ENCODE results near the gene OR4K13. TPM values are rescaled to one million over a fixed set of nuclear protein-coding genes. Genes with fewer than 3 reads are reported as not detected.

OR4K13 gene
- total RNA-seq, result not detected
- polyA plus RNA-seq, result not detected

- Histone ChIP-seq H3K27me3 (ENCODE audit: insufficient read depth, low read length) (no peaks in the 10 kb centered on the region), H3K36me3 (ENCODE audit: insufficient read depth, low read length) (no peaks in the 10 kb centered on the region), H3K4me1 (ENCODE audit: insufficient read depth, low read length) (no peaks in the 10 kb centered on the region), H3K4me3 (ENCODE audit: low read length in 2 of 2) (no peak within 1 kb of the TSS), H3K27ac (ENCODE audit: low read depth, low read length) (no peak within 1 kb of the TSS), H3K9me3 (ENCODE audit: control insufficient read depth in 1 of 2, low read length in 2 of 2) (no peaks in the 10 kb centered on the region)
- Mint-ChIP-seq H3K4me1 (no peaks in the 10 kb centered on the region), H3K9me3 (peaks cover 0 to 8% (median 3%) of the 10 kb centered on the region in 8 donors), H3K4me3 (no peak within 1 kb of the TSS), H3K27ac (no peak within 1 kb of the TSS), H3K27me3 (peaks cover 0 to 5% of the 10 kb centered on the region in 2 donors), H3K36me3 (no peaks in the 10 kb centered on the region)
- intact Hi-C loops (cut with micrococcal nuclease), result no loop called here
- ChIA-PET CTCF (ENCODE audit: partially characterized antibody) (interaction anchor here (1.1 to 1.6 kb wide), 2 partner anchors 10 to 11 kb away, joined by 3 read pairs; no protein-coding TSS in a partner anchor), POLR2A (ENCODE audit: partially characterized antibody) (no interaction called here)
- no peak for DNase-seq
Measured at GRCh38 chr14:20035938-20036337, at the start of gene OR4K13. Gene OR4K13, minus strand, starts transcription at chr14:20036038. Its CDS starts 1,280 bp downstream, at chr14:20034758.

GRCh38 chr14:20059745-20060144 is 23.9 kb upstream of the OR4K13 start, which contains the start of gene OR4L1:
Gene OR4L1, plus strand, starts transcription at chr14:20060045. Its CDS starts 0 bp downstream, at chr14:20060045.
- no peaks in the 10 kb centered on the region for H3K27me3 ChIP-seq (ENCODE audit: insufficient read depth, low read length)
- H3K4me1 ChIP-seq (ENCODE audit: insufficient read depth, low read length), result no peaks in the 10 kb centered on the region
- ChIA-PET POLR2A (ENCODE audit: partially characterized antibody) (no interaction called here), CTCF (ENCODE audit: partially characterized antibody) (no interaction called here)
- no peak within 1 kb of the TSS for H3K27ac Mint-ChIP-seq
- no peaks in the 10 kb centered on the region for H3K36me3 ChIP-seq (ENCODE audit: insufficient read depth, low read length)
- no peaks in the 10 kb centered on the region for H3K36me3 Mint-ChIP-seq
- H3K27ac ChIP-seq (ENCODE audit: low read depth, low read length), result no peak within 1 kb of the TSS
- no peak within 1 kb of the TSS for H3K4me3 Mint-ChIP-seq
- intact Hi-C loops (cut with micrococcal nuclease), result no loop called here
- H3K9me3 ChIP-seq (ENCODE audit: control insufficient read depth in 1 of 2, low read length in 2 of 2), result no peaks in the 10 kb centered on the region
- no peak for DNase-seq
- peaks cover 0 to 4% (median 0%) of the 10 kb centered on the region in 4 donors for H3K4me1 Mint-ChIP-seq
- H3K27me3 Mint-ChIP-seq, result peaks cover 0 to 6% of the 10 kb centered on the region in 2 donors
- no peak within 1 kb of the TSS for H3K4me3 ChIP-seq (ENCODE audit: low read length in 2 of 2)
- H3K9me3 Mint-ChIP-seq, result peaks cover 0 to 11% (median 5%) of the 10 kb centered on the region in 8 donors

DNA sequence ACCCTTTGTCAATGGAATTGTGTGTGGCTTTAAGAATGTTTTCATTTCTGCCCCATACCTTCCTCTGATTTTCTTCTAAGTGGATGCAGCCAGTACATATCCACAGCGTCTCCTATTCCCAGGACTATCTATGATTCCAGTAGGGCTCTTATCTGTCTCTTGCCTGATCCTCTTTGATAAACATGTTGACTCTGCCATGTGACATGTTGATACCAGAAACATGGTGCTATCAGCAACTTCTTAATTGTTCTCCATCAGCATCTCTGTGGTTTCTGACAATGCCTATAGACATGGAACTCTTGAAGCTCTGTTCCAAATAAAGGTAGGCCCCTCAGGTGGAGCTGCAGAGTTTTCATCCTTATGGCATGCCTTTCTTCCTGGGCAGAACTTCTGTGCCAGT is 12.4 kb upstream of the OR4K13 start:
- Histone ChIP-seq H3K36me3 (ENCODE audit: insufficient read depth, low read length) (no peaks in the 10 kb centered on the region), H3K27ac (ENCODE audit: low read depth, low read length) (no peak overlapping the region), H3K4me1 (ENCODE audit: insufficient read depth, low read length) (no peaks in the 10 kb centered on the region), H3K9me3 (ENCODE audit: control insufficient read depth in 1 of 2, low read length in 2 of 2) (no peaks in the 10 kb centered on the region), H3K4me3 (ENCODE audit: low read length in 2 of 2) (no peak overlapping the region), H3K27me3 (ENCODE audit: insufficient read depth, low read length) (no peaks in the 10 kb centered on the region)
- Mint-ChIP-seq H3K9me3 (peaks cover 0 to 4% (median 0%) of the 10 kb centered on the region in 8 donors), H3K36me3 (no peaks in the 10 kb centered on the region), H3K27ac (no peak overlapping the region), H3K4me1 (no peaks in the 10 kb centered on the region), H3K27me3 (peaks cover 7 to 15% of the 10 kb centered on the region in 2 donors), H3K4me3 (no peak overlapping the region)
- POLR2A ChIA-PET (ENCODE audit: partially characterized antibody), result no interaction called here
- CTCF ChIA-PET (ENCODE audit: partially characterized antibody), result no interaction called here
- DNase-seq, result no peak
- intact Hi-C loops (cut with micrococcal nuclease), result no loop called here

DNA sequence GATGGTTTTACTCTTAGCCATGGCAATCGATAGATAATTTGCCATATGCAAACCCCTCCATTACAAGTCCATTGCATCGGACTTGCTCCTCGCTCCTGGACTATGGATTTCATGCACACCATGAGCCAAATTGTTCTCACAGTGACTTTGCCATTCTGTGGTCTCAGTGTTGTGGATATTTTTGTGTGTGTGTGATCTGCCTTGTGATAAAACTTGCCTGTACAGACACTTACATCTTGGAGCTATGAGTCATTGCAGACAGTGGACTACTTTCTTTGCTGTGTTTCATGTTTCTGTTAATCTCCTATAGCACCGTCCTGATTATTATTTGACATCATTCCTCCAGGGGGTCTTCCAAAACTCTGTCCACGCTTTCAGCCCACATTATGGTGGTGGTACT is 8.4 kb upstream of the OR4K13 start:
- DNase-seq, result no peak
- Mint-ChIP-seq H3K27ac (no peak overlapping the region), H3K4me3 (no peak overlapping the region), H3K4me1 (no peaks in the 10 kb centered on the region), H3K9me3 (peaks cover 0 to 8% (median 4%) of the 10 kb centered on the region in 8 donors), H3K27me3 (peaks cover 4 to 12% of the 10 kb centered on the region in 2 donors), H3K36me3 (no peaks in the 10 kb centered on the region)
- no peaks in the 10 kb centered on the region for H3K9me3 ChIP-seq (ENCODE audit: control insufficient read depth in 1 of 2, low read length in 2 of 2)
- no peaks in the 10 kb centered on the region for H3K36me3 ChIP-seq (ENCODE audit: insufficient read depth, low read length)
- no peaks in the 10 kb centered on the region for H3K27me3 ChIP-seq (ENCODE audit: insufficient read depth, low read length)
- H3K27ac ChIP-seq (ENCODE audit: low read depth, low read length), result no peak overlapping the region
- no peak overlapping the region for H3K4me3 ChIP-seq (ENCODE audit: low read length in 2 of 2)
- CTCF ChIA-PET (ENCODE audit: partially characterized antibody), result no interaction called here
- intact Hi-C loops (cut with micrococcal nuclease), result no loop called here
- POLR2A ChIA-PET (ENCODE audit: partially characterized antibody), result no interaction called here
- no peaks in the 10 kb centered on the region for H3K4me1 ChIP-seq (ENCODE audit: insufficient read depth, low read length)

DNA sequence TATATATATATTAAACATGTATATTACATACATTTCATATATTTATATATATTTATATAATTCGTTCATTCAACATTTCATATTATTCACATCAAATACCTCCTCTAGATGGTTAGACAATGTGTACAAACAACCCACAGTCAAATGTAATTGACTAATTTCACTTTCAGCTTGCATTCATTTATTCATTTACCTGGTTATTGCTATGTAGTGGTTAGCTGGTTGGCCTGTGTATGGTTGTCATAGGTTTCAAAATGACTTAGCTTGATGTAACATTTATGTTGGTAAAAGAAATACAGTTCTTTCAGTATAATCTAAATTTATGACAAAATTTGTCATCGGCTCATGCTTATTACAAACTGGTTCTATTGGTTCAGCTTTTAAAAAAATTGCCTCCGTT is 389 bp downstream of the OR4K13 start:
- POLR2A ChIA-PET (ENCODE audit: partially characterized antibody), result no interaction called here
- no peaks in the 10 kb centered on the region for H3K4me1 Mint-ChIP-seq
- H3K27ac Mint-ChIP-seq, result no peak overlapping the region
- Histone ChIP-seq H3K4me1 (ENCODE audit: insufficient read depth, low read length) (no peaks in the 10 kb centered on the region), H3K27ac (ENCODE audit: low read depth, low read length) (no peak overlapping the region), H3K36me3 (ENCODE audit: insufficient read depth, low read length) (no peaks in the 10 kb centered on the region), H3K27me3 (ENCODE audit: insufficient read depth, low read length) (no peaks in the 10 kb centered on the region), H3K4me3 (ENCODE audit: low read length in 2 of 2) (no peak overlapping the region), H3K9me3 (ENCODE audit: control insufficient read depth in 1 of 2, low read length in 2 of 2) (no peaks in the 10 kb centered on the region)
- DNase-seq, result no peak
- H3K9me3 Mint-ChIP-seq, result peaks cover 0 to 8% (median 3%) of the 10 kb centered on the region in 8 donors
- peaks cover 0 to 5% of the 10 kb centered on the region in 2 donors for H3K27me3 Mint-ChIP-seq
- CTCF ChIA-PET (ENCODE audit: partially characterized antibody), result interaction anchor here (1.1 to 1.6 kb wide), 2 partner anchors 9 to 11 kb away, joined by 3 read pairs; no protein-coding TSS in a partner anchor
- no peaks in the 10 kb centered on the region for H3K36me3 Mint-ChIP-seq
- intact Hi-C loops (cut with micrococcal nuclease), result no loop called here
- no peak overlapping the region for H3K4me3 Mint-ChIP-seq

DNA sequence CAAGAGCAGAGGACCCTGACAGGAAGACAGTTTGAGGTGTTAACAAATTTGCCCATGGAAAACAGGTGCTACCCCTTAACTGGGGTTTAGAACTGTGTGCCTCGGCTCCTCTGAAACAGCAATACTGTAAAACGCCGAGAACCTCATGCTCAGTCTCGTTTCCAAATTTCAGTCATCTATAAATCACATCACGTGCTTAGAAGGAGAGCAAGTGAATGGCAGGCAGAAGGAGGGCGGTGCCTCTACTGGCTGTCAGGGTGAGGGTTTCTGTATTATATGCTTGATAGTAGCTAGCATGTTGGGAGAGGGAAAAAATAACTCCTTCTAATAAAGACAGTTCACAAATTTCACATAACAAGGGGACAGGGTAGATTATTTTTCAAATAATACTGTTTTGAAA is 4.8 kb downstream of the OR4K13 start:
- no peaks in the 10 kb centered on the region for H3K27me3 ChIP-seq (ENCODE audit: insufficient read depth, low read length)
- Mint-ChIP-seq H3K4me3 (no peak overlapping the region), H3K4me1 (no peaks in the 10 kb centered on the region), H3K27ac (no peak overlapping the region), H3K27me3 (peaks cover 0 to 5% of the 10 kb centered on the region in 2 donors), H3K9me3 (peaks cover 0 to 5% (median under 1%) of the 10 kb centered on the region in 8 donors), H3K36me3 (no peaks in the 10 kb centered on the region)
- CTCF ChIA-PET (ENCODE audit: partially characterized antibody), result no interaction called here
- H3K4me1 ChIP-seq (ENCODE audit: insufficient read depth, low read length), result no peaks in the 10 kb centered on the region
- H3K9me3 ChIP-seq (ENCODE audit: control insufficient read depth in 1 of 2, low read length in 2 of 2), result no peaks in the 10 kb centered on the region
- no peak for DNase-seq
- no peaks in the 10 kb centered on the region for H3K36me3 ChIP-seq (ENCODE audit: insufficient read depth, low read length)
- intact Hi-C loops (cut with micrococcal nuclease), result no loop called here
- no peak overlapping the region for H3K27ac ChIP-seq (ENCODE audit: low read depth, low read length)
- no peak overlapping the region for H3K4me3 ChIP-seq (ENCODE audit: low read length in 2 of 2)
- POLR2A ChIA-PET (ENCODE audit: partially characterized antibody), result no interaction called here

DNA sequence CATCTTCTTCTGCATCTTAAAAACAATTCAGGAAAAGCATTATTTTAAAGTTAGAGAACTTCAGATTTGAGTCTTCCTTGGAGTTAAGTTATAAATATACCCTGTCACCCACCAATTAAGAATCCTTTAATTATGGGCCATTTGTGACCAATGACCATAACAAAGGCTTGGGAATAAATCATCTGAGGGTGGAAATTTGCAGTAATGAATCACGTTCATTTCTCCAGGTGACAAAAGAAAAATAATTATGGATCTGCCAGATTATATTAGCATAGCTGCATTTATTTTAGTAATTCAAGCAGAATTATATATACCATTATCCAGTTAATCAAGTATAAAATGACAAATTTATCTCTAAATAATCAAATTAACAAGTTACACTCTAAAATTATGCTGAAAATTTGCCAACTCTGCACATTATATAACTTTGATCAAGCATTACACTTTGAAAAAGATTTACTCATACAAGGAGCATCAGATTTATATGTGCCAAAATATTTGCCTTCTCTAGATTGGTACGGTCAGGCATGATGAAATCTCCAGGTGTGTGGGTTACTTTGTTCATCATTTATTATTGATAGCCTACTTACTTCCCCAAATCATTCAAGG is 16.5 kb downstream of the OR4K13 start, which contains the start of gene OR4K14:
Gene OR4K14 (minus strand): TSS at position 51 of the 609 bp plus-strand sequence. CDS start 4,114 bp downstream, outside the sequence.
- Histone ChIP-seq H3K27ac (ENCODE audit: low read depth, low read length) (no peak within 1 kb of the TSS), H3K4me3 (ENCODE audit: low read length in 2 of 2) (no peak within 1 kb of the TSS), H3K36me3 (ENCODE audit: insufficient read depth, low read length) (no peaks in the 10 kb centered on the region), H3K27me3 (ENCODE audit: insufficient read depth, low read length) (no peaks in the 10 kb centered on the region), H3K9me3 (ENCODE audit: control insufficient read depth in 1 of 2, low read length in 2 of 2) (no peaks in the 10 kb centered on the region), H3K4me1 (ENCODE audit: insufficient read depth, low read length) (no peaks in the 10 kb centered on the region)
- no peaks in the 10 kb centered on the region for H3K36me3 Mint-ChIP-seq
- no peak within 1 kb of the TSS for H3K4me3 Mint-ChIP-seq
- no peaks in the 10 kb centered on the region for H3K4me1 Mint-ChIP-seq
- no peak for DNase-seq
- intact Hi-C loops (cut with micrococcal nuclease), result no loop called here
- no peak within 1 kb of the TSS for H3K27ac Mint-ChIP-seq
- H3K9me3 Mint-ChIP-seq, result peaks cover 0 to 5% (median under 1%) of the 10 kb centered on the region in 8 donors
- CTCF ChIA-PET (ENCODE audit: partially characterized antibody), result no interaction called here
- no peaks in the 10 kb centered on the region for H3K27me3 Mint-ChIP-seq
- POLR2A ChIA-PET (ENCODE audit: partially characterized antibody), result no interaction called here

Measured in CD4-positive, alpha-beta memory T cell (primary cell).